ENCODE data around the gene CCDC190.
A peak's percentile ranks its signal among the peaks of the same experiment; 100 is the strongest.

Gene CCDC190

GRCh38 chr1:162856260-162856659, 4.7 kb downstream of the CCDC190 start:
- H3K4me3 Mint-ChIP-seq, result no peak overlapping the region
- H3K4me1 Mint-ChIP-seq, result no peaks in the 10 kb centered on the region
- no peaks in the 10 kb centered on the region for H3K9me3 Mint-ChIP-seq
- H3K27ac Mint-ChIP-seq, result no peak overlapping the region
- ATAC-seq, result no peak
- DNase-seq, result no peak
- peaks cover 8% of the 10 kb centered on the region for H3K27me3 Mint-ChIP-seq

- DNase-seq (no peak), ATAC-seq (no peak)
- H3K27me3 Mint-ChIP-seq, result peaks cover 15% of the 10 kb centered on the region
- no peak overlapping the region for H3K27ac Mint-ChIP-seq
- no peak overlapping the region for H3K4me3 Mint-ChIP-seq
- no peaks in the 10 kb centered on the region for H3K4me1 Mint-ChIP-seq
- H3K9me3 Mint-ChIP-seq, result no peaks in the 10 kb centered on the region
Measured at GRCh38 chr1:162855461-162856150, 5.4 kb downstream of the CCDC190 start.

- H3K4me3 Mint-ChIP-seq, result no peak overlapping the region
- H3K9me3 Mint-ChIP-seq, result no peaks in the 10 kb centered on the region
- peaks cover 15% of the 10 kb centered on the region for H3K27me3 Mint-ChIP-seq
- no peaks in the 10 kb centered on the region for H3K4me1 Mint-ChIP-seq
- DNase-seq, result peak; percentile 27 to 33
- peak; percentile 78 for ATAC-seq
- no peak overlapping the region for H3K27ac Mint-ChIP-seq
Measured at GRCh38 chr1:162854245-162854882, 6.6 kb downstream of the CCDC190 start.

- DNase-seq, result no peak
- peaks cover 22% of the 10 kb centered on the region for H3K27me3 Mint-ChIP-seq
- H3K27ac Mint-ChIP-seq, result peak overlapping the region in 1 of 2 donors; percentile 46
- H3K4me3 Mint-ChIP-seq, result no peak overlapping the region
- H3K9me3 Mint-ChIP-seq, result no peaks in the 10 kb centered on the region
- no peak for ATAC-seq
- no peaks in the 10 kb centered on the region for H3K4me1 Mint-ChIP-seq
Measured at GRCh38 chr1:162851341-162851740, 9.6 kb downstream of the CCDC190 start.

GRCh38 chr1:162849711-162850110, 11.3 kb downstream of the CCDC190 start:
- H3K9me3 Mint-ChIP-seq, result no peaks in the 10 kb centered on the region
- H3K4me3 Mint-ChIP-seq, result no peak overlapping the region
- DNase-seq, result no peak
- H3K27me3 Mint-ChIP-seq, result peaks cover 24% of the 10 kb centered on the region
- H3K4me1 Mint-ChIP-seq, result no peaks in the 10 kb centered on the region
- no peak for ATAC-seq
- no peak overlapping the region for H3K27ac Mint-ChIP-seq

GRCh38 chr1:162847839-162848453, 13.0 kb downstream of the CCDC190 start:
- DNase-seq (peak; percentile 69 to 71), ATAC-seq (no peak)
- H3K9me3 Mint-ChIP-seq, result no peaks in the 10 kb centered on the region
- peaks cover 24% of the 10 kb centered on the region for H3K27me3 Mint-ChIP-seq
- H3K4me1 Mint-ChIP-seq, result no peaks in the 10 kb centered on the region
- no peak overlapping the region for H3K27ac Mint-ChIP-seq
- H3K4me3 Mint-ChIP-seq, result no peak overlapping the region

GRCh38 chr1:162846256-162847212, 14.4 kb downstream of the CCDC190 start:
- H3K27me3 Mint-ChIP-seq, result peaks cover 29% of the 10 kb centered on the region
- DNase-seq (no peak), ATAC-seq (no peak)
- H3K27ac Mint-ChIP-seq, result no peak overlapping the region
- H3K9me3 Mint-ChIP-seq, result no peaks in the 10 kb centered on the region
- H3K4me3 Mint-ChIP-seq, result no peak overlapping the region
- H3K4me1 Mint-ChIP-seq, result no peaks in the 10 kb centered on the region

- Mint-ChIP-seq H3K27me3 (peaks cover 28% of the 10 kb centered on the region), H3K9me3 (peaks cover 0 to 9% of the 10 kb centered on the region in 2 donors)
- no peak for ATAC-seq
Measured at GRCh38 chr1:162844153-162844552, 16.8 kb downstream of the CCDC190 start.

GRCh38 chr1:162840250-162840839, 20.6 kb downstream of the CCDC190 start:
- H3K27me3 Mint-ChIP-seq, result peaks cover 28% of the 10 kb centered on the region
- no peak overlapping the region for H3K27ac Mint-ChIP-seq
- no peak overlapping the region for H3K4me3 Mint-ChIP-seq
- no peak for DNase-seq
- peaks cover 6 to 16% of the 10 kb centered on the region in 2 donors for H3K9me3 Mint-ChIP-seq
- peaks cover 5% of the 10 kb centered on the region for H3K4me1 Mint-ChIP-seq
- no peak for ATAC-seq

More at GRCh38 chr1:162844153-162844552, 16.8 kb downstream of the CCDC190 start:
- no peak overlapping the region for H3K4me3 Mint-ChIP-seq
- no peaks in the 10 kb centered on the region for H3K4me1 Mint-ChIP-seq
- no peak for DNase-seq
- H3K27ac Mint-ChIP-seq, result no peak overlapping the region

- DNase-seq, result no peak
- peaks cover 20% of the 10 kb centered on the region for H3K4me1 Mint-ChIP-seq
- no peak for ATAC-seq
- no peak overlapping the region for H3K4me3 Mint-ChIP-seq
- H3K27ac Mint-ChIP-seq, result no peak overlapping the region
- H3K9me3 Mint-ChIP-seq, result peaks cover 6 to 21% of the 10 kb centered on the region in 2 donors
- H3K27me3 Mint-ChIP-seq, result peaks cover 32% of the 10 kb centered on the region
Measured at GRCh38 chr1:162838863-162839262, 22.1 kb downstream of the CCDC190 start.

- Mint-ChIP-seq H3K27me3 (peaks cover 42% of the 10 kb centered on the region), H3K9me3 (peaks cover 6 to 22% of the 10 kb centered on the region in 2 donors), H3K4me3 (peak overlapping the region in 1 of 2 donors; percentile 42), H3K27ac (no peak overlapping the region), H3K4me1 (peaks cover 28% of the 10 kb centered on the region)
- peak; percentile 21 to 24 for DNase-seq
- ATAC-seq, result peak; percentile 97
Measured at GRCh38 chr1:162835157-162835899, 25.6 kb downstream of the CCDC190 start.

GRCh38 chr1:162832470-162832869, 28.5 kb downstream of the CCDC190 start:
- DNase-seq (no peak), ATAC-seq (no peak)
- H3K9me3 Mint-ChIP-seq, result peaks cover 0 to 6% of the 10 kb centered on the region in 2 donors
- H3K27me3 Mint-ChIP-seq, result peaks cover 46% of the 10 kb centered on the region
- peaks cover 28% of the 10 kb centered on the region for H3K4me1 Mint-ChIP-seq
- H3K4me3 Mint-ChIP-seq, result no peak overlapping the region
- no peak overlapping the region for H3K27ac Mint-ChIP-seq

GRCh38 chr1:162829268-162829667, 31.7 kb downstream of the CCDC190 start:
- Mint-ChIP-seq H3K27me3 (peaks cover 71% of the 10 kb centered on the region), H3K4me3 (no peak overlapping the region), H3K9me3 (peaks cover 0 to 5% of the 10 kb centered on the region in 2 donors), H3K27ac (no peak overlapping the region), H3K4me1 (peaks cover 12% of the 10 kb centered on the region)
- no peak for ATAC-seq
- no peak for DNase-seq

- Mint-ChIP-seq H3K4me1 (peaks cover 19% of the 10 kb centered on the region), H3K4me3 (no peak overlapping the region), H3K27me3 (peaks cover 67% of the 10 kb centered on the region), H3K9me3 (no peaks in the 10 kb centered on the region), H3K27ac (no peak overlapping the region)
- ATAC-seq (peak; percentile 21), DNase-seq (no peak)
Measured at GRCh38 chr1:162823771-162824525, 37.0 kb downstream of the CCDC190 start.

All from stimulated activated naive CD8-positive, alpha-beta T cell treated with anti-CD3 and anti-CD28 coated beads, Interleukin-15, amount 100 ng/mL, for 72 hours (primary cell).